ENCODE measurements around the gene KLHL6. TPM values are rescaled to one million over a fixed set of nuclear protein-coding genes. Genes with fewer than 3 reads are reported as not detected.

The KLHL6 gene
- polyA plus RNA-seq, 1 of the 3 experiments (the other 2 are of a cell fraction): not detected

DNA sequence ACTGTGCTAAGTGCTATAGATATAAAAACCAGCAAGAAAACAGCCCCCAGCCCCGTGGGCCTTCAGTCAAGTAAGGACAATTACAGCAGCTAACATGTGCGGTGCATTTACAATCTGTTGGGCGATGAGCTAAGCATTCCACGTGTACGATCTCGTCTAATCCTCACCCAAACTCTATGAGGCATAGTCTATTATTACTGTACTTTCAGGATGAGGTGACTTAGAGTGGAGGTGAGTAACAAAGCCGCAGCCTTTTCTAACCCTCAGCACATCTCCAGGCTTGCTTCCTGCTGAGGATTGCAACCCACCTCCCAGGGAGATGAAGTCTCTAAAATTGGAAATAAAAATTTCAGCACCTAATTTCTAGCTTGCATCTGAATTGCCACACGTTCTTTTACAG is 73.9 kb downstream of the KLHL6 start:
- Histone ChIP-seq H2AFZ (ENCODE audit: low read depth) (no peak overlapping the region), H3K9ac (no peak overlapping the region), H3K36me3 (replicated peaks in 1 of 2; ENCODE audit: control insufficient read depth in 1 of 2, insufficient read depth in 2 of 2, low read length in 1 of 2) (no peaks in the 10 kb centered on the region), H3K9me2 (no peaks in the 10 kb centered on the region), H3K4me2 (no peak overlapping the region), H3K27ac (ENCODE audit: low read depth in 2 of 2, low read length in 1 of 2) (no peak overlapping the region), H3K4me1 (ENCODE audit: control insufficient read depth in 1 of 2, insufficient read depth in 2 of 2, low read depth in 1 of 2, low read length in 1 of 2) (peaks cover 0 to 11% of the 10 kb centered on the region in 2 experiments; a peak in 1 of 4 replicates), H3K9me3 (no peaks in the 10 kb centered on the region), H3K4me3 (ENCODE audit: low read depth in 2 of 2, low read length in 1 of 2) (no peak overlapping the region), H3K79me2 (ENCODE audit: insufficient read depth) (no peaks in the 10 kb centered on the region), H3K27me3 (ENCODE audit: insufficient read depth) (no peaks in the 10 kb centered on the region), H4K20me1 (ENCODE audit: insufficient read depth) (no peaks in the 10 kb centered on the region), H3F3A (replicated peaks; ENCODE audit: insufficient read depth) (no peaks in the 10 kb centered on the region)
- 70% methylated on average over 8 of the region's 8 CpGs for WGBS (ENCODE audit: low lambda C conversion rate)
- POLR2A ChIA-PET: no interaction called here
- CTCF ChIA-PET: interaction anchor here (0.8 to 1.2 kb wide), 3 partner anchors 11 to 403 kb away, joined by 3 to 4 read pairs (median 3); partner anchors contain the start of gene PARL
- DNase-seq: no peak
- no peak for TF ChIP-seq GABPA (IDR thresholded peaks at IDR 0.05; ENCODE audit: low read depth)

DNA sequence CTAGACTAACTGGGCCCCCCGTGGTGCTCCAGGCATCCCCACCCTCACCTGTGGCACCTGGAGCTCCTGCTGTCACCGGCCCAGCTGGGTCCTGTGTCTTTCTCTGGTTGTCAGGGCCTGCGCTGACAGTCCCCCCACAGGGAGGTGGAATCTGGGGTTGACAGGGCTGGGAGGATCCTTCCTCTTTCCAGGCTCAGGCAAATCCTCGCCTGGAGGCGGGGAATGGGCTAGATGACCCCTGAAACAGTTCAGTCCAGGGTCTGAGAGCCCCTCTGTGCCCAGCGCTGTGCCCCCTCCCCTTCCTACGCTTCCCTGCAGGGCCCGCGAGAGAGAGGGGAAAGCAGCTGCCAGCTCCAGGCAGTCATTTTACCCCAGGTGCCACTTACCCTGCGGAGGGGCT is 77.0 kb downstream of the KLHL6 start:
- H2AFZ ChIP-seq (ENCODE audit: low read depth): no peak overlapping the region
- H3K4me1 ChIP-seq (ENCODE audit: control insufficient read depth in 1 of 2, insufficient read depth in 2 of 2, low read depth in 1 of 2, low read length in 1 of 2): peaks cover 0 to 8% of the 10 kb centered on the region in 2 experiments; a peak in 1 of 4 replicates
- H3K4me2 ChIP-seq: no peak overlapping the region
- H3K27ac ChIP-seq (ENCODE audit: low read depth in 2 of 2, low read length in 1 of 2): no peak overlapping the region
- no peaks in the 10 kb centered on the region for H3K9me2 ChIP-seq
- H3K9me3 ChIP-seq: no peaks in the 10 kb centered on the region
- POLR2A ChIA-PET: no interaction called here
- no peak overlapping the region for H3K4me3 ChIP-seq (ENCODE audit: low read depth in 2 of 2, low read length in 1 of 2)
- no peak for DNase-seq
- no peak overlapping the region for H3K9ac ChIP-seq
- H3K79me2 ChIP-seq (ENCODE audit: insufficient read depth): no peaks in the 10 kb centered on the region
- 96% methylated on average over 3 of the region's 10 CpGs for WGBS (ENCODE audit: low lambda C conversion rate)
- H4K20me1 ChIP-seq (ENCODE audit: insufficient read depth): no peaks in the 10 kb centered on the region
- CTCF ChIA-PET: interaction anchor here (0.5 to 3.5 kb wide), 9 partner anchors 10 to 406 kb away, joined by 3 to 16 read pairs (median 6); partner anchors contain the start of gene PARL
- TF ChIP-seq RCOR1 (IDR thresholded peaks at IDR 0.05; ENCODE audit: low read length): no peak
- TF ChIP-seq, protein P1, sequence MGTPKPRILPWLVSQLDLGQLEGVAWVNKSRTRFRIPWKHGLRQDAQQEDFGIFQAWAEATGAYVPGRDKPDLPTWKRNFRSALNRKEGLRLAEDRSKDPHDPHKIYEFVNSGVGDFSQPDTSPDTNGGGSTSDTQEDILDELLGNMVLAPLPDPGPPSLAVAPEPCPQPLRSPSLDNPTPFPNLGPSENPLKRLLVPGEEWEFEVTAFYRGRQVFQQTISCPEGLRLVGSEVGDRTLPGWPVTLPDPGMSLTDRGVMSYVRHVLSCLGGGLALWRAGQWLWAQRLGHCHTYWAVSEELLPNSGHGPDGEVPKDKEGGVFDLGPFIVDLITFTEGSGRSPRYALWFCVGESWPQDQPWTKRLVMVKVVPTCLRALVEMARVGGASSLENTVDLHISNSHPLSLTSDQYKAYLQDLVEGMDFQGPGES (IDR thresholded peaks at IDR 0.05; ENCODE audit: low read depth, low read length): no peak
- TF ChIP-seq, protein P2, sequence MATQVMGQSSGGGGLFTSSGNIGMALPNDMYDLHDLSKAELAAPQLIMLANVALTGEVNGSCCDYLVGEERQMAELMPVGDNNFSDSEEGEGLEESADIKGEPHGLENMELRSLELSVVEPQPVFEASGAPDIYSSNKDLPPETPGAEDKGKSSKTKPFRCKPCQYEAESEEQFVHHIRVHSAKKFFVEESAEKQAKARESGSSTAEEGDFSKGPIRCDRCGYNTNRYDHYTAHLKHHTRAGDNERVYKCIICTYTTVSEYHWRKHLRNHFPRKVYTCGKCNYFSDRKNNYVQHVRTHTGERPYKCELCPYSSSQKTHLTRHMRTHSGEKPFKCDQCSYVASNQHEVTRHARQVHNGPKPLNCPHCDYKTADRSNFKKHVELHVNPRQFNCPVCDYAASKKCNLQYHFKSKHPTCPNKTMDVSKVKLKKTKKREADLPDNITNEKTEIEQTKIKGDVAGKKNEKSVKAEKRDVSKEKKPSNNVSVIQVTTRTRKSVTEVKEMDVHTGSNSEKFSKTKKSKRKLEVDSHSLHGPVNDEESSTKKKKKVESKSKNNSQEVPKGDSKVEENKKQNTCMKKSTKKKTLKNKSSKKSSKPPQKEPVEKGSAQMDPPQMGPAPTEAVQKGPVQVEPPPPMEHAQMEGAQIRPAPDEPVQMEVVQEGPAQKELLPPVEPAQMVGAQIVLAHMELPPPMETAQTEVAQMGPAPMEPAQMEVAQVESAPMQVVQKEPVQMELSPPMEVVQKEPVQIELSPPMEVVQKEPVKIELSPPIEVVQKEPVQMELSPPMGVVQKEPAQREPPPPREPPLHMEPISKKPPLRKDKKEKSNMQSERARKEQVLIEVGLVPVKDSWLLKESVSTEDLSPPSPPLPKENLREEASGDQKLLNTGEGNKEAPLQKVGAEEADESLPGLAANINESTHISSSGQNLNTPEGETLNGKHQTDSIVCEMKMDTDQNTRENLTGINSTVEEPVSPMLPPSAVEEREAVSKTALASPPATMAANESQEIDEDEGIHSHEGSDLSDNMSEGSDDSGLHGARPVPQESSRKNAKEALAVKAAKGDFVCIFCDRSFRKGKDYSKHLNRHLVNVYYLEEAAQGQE (IDR thresholded peaks at IDR 0.05; ENCODE audit: low read depth, low read length): no peak
- no peak for TF ChIP-seq TCF12 (IDR thresholded peaks at IDR 0.05)
- TF ChIP-seq, protein P3, sequence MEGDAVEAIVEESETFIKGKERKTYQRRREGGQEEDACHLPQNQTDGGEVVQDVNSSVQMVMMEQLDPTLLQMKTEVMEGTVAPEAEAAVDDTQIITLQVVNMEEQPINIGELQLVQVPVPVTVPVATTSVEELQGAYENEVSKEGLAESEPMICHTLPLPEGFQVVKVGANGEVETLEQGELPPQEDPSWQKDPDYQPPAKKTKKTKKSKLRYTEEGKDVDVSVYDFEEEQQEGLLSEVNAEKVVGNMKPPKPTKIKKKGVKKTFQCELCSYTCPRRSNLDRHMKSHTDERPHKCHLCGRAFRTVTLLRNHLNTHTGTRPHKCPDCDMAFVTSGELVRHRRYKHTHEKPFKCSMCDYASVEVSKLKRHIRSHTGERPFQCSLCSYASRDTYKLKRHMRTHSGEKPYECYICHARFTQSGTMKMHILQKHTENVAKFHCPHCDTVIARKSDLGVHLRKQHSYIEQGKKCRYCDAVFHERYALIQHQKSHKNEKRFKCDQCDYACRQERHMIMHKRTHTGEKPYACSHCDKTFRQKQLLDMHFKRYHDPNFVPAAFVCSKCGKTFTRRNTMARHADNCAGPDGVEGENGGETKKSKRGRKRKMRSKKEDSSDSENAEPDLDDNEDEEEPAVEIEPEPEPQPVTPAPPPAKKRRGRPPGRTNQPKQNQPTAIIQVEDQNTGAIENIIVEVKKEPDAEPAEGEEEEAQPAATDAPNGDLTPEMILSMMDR (IDR thresholded peaks at IDR 0.05): no peak
- TF ChIP-seq, protein P4, sequence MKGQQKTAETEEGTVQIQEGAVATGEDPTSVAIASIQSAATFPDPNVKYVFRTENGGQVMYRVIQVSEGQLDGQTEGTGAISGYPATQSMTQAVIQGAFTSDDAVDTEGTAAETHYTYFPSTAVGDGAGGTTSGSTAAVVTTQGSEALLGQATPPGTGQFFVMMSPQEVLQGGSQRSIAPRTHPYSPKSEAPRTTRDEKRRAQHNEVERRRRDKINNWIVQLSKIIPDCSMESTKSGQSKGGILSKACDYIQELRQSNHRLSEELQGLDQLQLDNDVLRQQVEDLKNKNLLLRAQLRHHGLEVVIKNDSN (IDR thresholded peaks at IDR 0.05; ENCODE audit: borderline replicate concordance, low read depth): no peak
- TF ChIP-seq FOXJ3 (CRISPR knock-in tag; IDR thresholded peaks at IDR 0.05): no peak
- no peak for TF ChIP-seq RFX5 (IDR thresholded peaks at IDR 0.05; ENCODE audit: low read length)
- no peak for TF ChIP-seq POLR2AphosphoS5 (IDR thresholded peaks at IDR 0.05; ENCODE audit: low read depth, low read length)
- no peak for TF ChIP-seq MXI1 (IDR thresholded peaks at IDR 0.05; ENCODE audit: low read depth, low read length)
- TF ChIP-seq GABPA (IDR thresholded peaks at IDR 0.05; ENCODE audit: low read depth): no peak
- TF ChIP-seq, protein P5, sequence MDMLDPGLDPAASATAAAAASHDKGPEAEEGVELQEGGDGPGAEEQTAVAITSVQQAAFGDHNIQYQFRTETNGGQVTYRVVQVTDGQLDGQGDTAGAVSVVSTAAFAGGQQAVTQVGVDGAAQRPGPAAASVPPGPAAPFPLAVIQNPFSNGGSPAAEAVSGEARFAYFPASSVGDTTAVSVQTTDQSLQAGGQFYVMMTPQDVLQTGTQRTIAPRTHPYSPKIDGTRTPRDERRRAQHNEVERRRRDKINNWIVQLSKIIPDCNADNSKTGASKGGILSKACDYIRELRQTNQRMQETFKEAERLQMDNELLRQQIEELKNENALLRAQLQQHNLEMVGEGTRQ (IDR thresholded peaks at IDR 0.05; ENCODE audit: borderline replicate concordance, low read depth, low read length): no peak
- TF ChIP-seq NRF1 (IDR thresholded peaks at IDR 0.05; ENCODE audit: low read depth, low read length): no peak
- no peak for TF ChIP-seq TAF1 (IDR thresholded peaks at IDR 0.05; ENCODE audit: borderline replicate concordance, low read depth, low read length)
- no peak for TF ChIP-seq CHD2 (IDR thresholded peaks at IDR 0.05; ENCODE audit: low read length, partially characterized antibody)
- TF ChIP-seq FOSL2 (IDR thresholded peaks at IDR 0.05; ENCODE audit: borderline replicate concordance, low read depth): no peak
- TF ChIP-seq, protein P6, sequence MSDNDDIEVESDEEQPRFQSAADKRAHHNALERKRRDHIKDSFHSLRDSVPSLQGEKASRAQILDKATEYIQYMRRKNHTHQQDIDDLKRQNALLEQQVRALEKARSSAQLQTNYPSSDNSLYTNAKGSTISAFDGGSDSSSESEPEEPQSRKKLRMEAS (IDR thresholded peaks at IDR 0.05; ENCODE audit: low read depth): no peak
- no peak for TF ChIP-seq NFIC (IDR thresholded peaks at IDR 0.05; ENCODE audit: borderline replicate concordance)
- no peak for TF ChIP-seq MEF2A (IDR thresholded peaks at IDR 0.05; ENCODE audit: borderline replicate concordance, low read depth)
- no peaks in the 10 kb centered on the region for H3K36me3 ChIP-seq (replicated peaks in 1 of 2; ENCODE audit: control insufficient read depth in 1 of 2, insufficient read depth in 2 of 2, low read length in 1 of 2)
- H3K27me3 ChIP-seq (ENCODE audit: insufficient read depth): no peaks in the 10 kb centered on the region; the same call in 1 of the 2 replicates
- H3F3A ChIP-seq (replicated peaks; ENCODE audit: insufficient read depth): no peaks in the 10 kb centered on the region

Data from SK-N-SH (cell line).